GM19351 (cell line): Measurements from ENCODE around the gene SLC13A2.

Experiments used
- ATAC-seq: cut with Tn5 transposase; IDR thresholded peaks from one replicate; pipeline ENCODE4 v1.9.1; 2021; ENCODE audit warnings: mild to moderate bottlenecking, moderate library complexity; ENCODE audit not compliant: unreplicated experiment

SLC13A2 gene

DNA sequence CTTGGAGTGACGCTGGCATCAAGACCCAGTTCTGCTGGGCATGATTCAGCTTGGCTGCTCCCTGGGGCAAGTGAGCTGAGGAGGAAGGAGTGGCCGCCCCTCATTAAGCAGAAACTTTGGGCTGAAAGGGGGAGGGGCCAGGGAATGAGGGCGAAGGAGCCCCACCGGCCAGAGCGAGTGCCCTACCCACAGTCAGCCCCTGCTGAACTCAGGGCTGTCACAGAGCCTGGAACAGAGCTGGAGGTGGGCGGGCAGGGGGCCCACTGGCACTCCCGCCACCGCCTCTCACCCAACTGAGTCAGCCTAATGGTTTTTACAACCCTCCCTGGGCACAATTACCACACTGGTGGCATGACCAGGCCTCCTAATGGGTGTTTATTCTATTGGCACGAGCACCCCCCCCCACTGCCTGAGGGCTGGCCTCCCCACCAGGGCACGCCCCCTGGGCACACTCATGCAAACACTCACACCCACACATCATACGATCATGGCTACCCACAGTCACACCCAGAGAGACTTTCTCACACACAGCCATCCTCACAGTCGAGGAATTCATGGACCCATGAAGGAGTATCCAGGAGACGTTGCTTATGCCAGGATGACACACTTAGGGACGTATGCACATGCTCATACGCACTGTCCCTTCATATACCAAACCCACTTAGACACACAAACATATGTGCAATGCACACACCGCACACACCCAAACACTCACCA, 59.8 kb downstream of the SLC13A2 start:
- ATAC-seq, result no peak

DNA sequence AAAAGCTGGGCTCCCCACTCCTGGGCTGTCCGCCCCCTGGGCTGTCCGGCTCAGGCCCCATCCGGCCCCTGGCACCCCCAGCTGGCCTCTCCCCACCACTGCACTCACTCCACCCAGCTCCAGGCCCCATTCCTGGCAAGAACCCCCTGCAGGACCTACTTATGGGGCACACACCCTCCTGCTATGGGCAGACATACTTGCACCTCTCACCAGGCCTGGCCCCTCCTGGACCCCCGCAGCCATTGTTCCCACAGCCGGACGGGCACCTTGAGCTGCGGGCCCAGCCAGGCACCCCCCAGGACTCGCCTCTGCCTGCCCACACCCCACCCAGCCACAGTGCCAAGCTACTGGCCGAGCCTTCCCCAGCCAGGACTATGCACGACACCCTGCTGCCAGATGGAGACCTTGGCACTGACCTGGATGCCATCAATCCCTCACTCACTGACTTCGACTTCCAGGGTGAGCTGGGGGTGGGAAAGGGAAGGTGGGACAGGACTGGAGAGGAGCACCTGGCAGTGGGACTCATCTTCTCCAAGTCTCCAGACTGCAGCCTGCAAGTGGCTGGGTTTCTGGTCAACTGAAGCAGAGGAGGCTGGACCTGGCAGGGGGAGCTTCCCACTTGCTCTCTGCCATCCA, 61.4 kb downstream of the SLC13A2 start:
- no peak for ATAC-seq

DNA sequence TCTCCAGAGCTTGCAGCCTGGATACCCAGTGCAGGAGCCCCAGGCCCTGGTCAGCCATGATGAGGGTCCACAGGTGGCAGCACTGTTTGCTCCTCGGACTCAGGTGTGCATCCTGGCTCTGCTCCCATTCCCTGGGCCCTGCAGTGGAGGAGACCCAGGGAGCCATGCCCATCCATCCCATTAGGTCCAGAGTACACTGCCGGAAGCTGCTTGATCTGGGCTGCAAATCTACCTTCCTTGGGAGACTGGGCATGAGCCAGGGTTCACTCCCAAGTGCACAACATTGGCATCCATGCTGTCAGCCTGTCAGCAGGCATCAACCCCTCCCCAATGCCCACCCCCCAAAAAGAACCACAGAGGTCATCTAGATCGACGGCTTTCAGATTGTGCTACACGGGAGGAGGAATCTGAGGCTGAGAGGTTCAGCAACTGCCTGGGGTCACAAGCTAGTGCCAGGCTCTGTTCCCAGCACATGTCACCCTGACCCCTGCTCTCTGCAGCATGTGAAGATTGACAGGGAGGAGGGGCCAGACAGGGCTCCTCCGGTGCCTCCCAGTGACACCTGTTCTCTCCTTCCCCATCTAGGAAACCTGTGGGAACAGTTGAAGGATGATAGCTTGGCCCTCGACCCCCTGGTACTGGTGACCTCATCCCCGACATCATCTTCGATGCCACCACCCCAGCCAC, 63.2 kb downstream of the SLC13A2 start:
- ATAC-seq, result no peak

DNA sequence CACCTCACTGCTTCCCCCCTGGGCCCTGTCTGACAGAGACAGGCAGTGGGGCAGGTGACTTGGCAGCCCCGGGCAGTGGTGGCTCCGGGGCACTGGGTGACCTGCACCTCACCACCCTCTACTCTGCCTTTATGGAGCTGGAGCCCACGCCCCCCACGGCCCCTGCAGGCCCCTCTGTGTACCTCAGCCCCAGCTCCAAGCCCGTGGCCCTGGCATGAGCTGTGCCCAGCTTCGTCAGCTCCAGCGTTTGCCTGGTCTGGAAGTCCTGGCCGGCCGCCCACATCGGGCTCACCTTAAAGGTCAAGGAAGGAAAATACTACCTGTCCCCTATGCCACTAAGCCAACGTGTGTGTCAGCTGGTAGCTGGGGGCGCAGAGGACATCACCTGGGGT, 63.8 kb downstream of the SLC13A2 start:
- no peak for ATAC-seq

DNA sequence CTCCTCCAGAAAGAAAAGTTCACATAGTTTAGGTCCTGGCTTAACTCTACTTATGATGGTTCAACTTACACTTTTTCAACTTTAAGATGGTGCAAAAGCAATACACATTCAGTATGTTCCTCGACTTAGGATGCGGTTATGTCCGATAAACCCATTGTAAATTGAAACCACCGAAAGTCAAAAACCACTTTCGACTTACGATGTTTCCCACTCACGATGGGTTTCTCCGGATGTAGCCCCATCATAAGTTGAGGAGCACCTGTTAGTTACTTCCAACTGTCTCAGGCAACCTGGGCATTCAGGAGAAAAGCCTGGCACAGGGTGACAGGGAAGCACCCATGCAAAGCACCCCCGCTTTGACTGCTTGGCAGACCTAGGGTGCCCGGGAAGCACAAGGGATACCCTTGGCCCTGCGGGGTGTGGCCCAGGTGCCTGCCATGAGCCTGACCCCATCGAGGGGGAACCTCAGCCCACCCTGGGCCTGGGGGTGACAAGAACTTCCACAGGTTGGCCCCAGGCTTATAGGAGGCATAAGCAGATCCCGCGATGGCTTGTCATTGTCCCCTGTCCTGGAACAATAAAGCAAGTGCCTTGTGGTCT, 65.0 kb downstream of the SLC13A2 start:
- ATAC-seq, result no peak

DNA sequence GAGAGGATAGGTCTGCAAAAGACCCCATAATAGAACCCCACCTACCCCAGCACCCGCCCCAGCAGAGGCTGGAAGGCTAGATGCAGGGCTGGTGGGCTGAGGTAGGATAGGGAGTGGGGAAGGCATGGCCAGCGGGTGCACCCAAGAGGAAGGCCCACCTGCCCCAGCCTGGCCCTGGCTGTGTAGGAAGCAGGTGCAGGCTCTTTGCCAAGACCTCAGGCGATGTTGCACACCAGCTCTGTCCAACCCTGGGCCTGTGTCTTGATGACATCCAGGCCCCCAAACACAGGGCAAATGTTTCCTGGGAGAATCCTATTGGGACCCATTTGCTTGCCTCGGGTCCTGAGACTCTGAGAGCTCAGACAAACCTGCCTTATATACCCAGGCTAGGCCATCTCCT, 66.8 kb downstream of the SLC13A2 start:
- ATAC-seq, result no peak

DNA sequence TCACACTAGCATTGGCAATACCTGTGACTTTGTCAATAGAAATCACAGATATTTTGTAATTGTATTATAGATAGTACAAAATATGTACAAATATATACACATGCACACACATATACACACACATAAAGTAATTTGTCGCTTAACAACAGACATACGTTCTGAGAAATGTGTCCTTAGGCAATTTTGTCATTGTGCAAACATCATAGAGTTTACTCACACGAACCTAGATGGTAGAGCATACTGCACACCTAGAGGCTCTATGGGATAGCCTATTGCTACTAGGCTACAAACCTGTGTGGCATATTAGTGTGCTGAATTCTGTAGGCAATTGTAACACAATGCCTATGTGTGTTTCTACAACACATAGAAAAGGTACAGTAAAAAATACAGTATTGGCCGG, 68.0 kb downstream of the SLC13A2 start:
- no peak for ATAC-seq

DNA sequence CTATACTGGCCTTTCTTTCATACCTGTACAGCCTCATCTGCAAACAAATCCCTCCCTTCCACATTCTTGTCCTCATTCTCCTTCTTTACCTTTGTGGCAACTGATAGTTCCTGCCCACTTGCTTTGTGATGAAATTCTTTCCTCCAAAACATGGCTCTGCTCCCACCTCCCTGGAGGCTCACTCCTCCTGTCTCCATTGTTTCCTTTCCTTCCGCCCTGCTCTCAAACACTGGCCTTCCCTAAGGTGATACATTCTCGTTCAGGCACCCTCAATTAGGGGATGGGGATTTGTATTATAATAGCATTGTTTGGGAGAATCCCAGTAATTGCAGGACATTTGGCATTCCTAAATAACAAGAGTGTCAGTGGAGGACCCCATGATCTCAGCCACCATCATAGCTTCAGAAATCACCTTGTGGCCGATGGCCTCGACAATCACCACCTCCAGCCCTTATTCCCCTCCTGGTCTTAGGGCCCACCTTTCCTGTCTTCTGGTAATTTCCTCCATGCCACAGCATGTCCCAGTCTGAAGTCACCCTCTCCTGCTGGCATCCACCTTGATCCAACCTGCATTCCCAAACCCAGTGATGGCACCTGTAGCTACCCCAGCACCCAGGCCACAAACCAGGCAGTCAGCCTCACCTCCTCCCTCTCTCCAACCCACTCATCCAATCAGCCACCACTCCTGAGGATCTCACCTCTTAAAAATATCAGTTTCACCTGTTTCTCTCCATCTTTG, 71.1 kb downstream of the SLC13A2 start:
- ATAC-seq, result no peak

DNA sequence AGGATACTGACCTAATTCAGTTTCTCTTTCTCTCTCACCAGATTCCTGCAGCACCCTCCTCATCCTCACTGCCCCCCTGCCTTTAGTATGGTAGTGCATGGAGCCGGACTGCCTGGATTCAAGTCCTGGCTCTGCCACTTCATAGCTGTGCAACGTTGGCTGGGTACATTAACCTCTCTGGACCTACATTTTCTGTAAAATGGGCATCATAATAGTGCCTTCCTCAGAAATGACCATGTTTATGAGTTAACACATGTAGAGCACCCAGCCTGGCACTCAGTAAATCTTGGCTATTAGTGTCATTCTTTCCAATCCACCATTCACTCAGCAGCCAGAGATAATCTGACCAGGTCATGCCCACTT, 71.7 kb downstream of the SLC13A2 start:
- no peak for ATAC-seq

DNA sequence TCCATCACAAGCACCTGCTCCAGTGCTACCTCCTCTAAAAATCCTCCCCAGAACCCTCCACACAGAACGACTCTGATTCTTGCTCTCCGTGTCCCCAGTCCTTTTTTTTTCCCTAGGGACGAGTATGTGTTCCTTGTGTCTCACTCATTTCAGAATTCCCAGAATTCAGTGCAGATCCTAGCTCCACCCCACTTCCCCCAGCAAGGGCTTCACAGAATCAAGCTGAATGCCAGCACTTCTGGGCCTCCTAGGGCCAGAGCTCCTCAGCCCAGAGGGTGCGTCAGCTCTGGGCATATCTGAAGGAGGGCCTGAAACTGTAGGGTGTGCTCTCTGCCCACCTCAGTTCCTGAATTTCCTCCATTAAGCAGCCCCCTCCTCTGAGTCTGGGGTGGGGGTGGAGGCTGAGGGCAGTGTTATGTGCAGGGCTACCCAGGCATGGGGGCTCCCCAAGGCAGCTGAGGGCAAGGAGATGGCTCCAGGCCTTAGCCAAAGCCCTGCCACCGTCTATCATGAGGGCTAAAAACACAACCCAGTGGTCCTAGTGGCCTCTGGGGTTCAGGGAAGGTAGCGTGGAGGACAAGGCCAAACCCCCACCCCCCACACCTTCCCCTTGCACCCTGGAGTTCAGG, 72.5 kb downstream of the SLC13A2 start:
- no peak for ATAC-seq

DNA sequence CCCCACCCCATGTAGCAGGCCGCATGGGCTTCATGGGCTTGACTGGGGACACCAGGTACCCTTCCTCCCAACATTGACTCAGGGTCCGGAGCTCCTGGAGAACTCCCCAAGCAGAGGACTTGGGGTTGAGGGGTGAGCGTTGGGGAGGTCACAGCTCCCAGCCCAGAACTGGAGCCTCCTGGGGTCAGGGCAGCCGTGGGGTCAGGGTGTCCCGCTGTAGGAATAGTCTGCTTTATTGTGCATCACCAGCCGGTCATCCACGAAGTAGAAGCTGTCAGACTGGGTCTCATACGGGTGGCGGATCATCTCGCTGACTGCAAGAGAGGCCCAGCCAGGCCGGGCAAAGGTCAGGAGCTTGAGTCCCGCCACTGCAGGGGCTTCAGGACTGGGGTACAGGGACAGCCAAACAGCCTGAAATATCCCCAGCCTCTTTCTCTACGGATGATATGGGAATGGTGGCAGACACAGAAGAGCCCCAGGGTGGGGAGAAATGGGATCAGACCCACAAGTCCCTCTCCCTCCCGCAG, 73.7 kb downstream of the SLC13A2 start:
- no peak for ATAC-seq
